Thyroid gland (tissue), 4 donors: ENCODE measurements around the gene POC1A. TPM values are rescaled to one million over a fixed set of nuclear protein-coding genes. Genes with fewer than 3 reads are reported as not detected.

Source experiments
- DNase-seq, 2 donors: peaks; one replicate each; pipeline ENCODE4 v3.0.0-alpha.2; 2019
- H3K27ac ChIP-seq, 3 donors: fragments of 200-600 bp; sonication (generic); 1 replicate in 2 of 3; 2 replicates in 1 of 3; pipeline ENCODE4 v1.5.1; 2016 to 2019; ENCODE audit warnings: mild to moderate bottlenecking in 1 of 3, moderate library complexity in 1 of 3
- H3K27me3 ChIP-seq: fragments of 200-600 bp; sonication (generic); one replicate; pipeline ENCODE4 v1.5.1; 2019
- H3K36me3 ChIP-seq, 2 donors: fragments of 200-600 bp; sonication (generic); one replicate each; pipeline ENCODE4 v1.5.1; 2016 to 2019
- H3K4me1 ChIP-seq, 2 donors: fragments of 200-600 bp; sonication (generic); one replicate each; pipeline ENCODE4 v1.5.1; 2017 to 2019
- H3K4me3 ChIP-seq, 3 donors: fragments of 200-600 bp; sonication (generic); replicated peaks in 1 of 3; 1 replicate in 2 of 3; 2 replicates in 1 of 3; pipeline ENCODE4 v1.5.1; 2016; ENCODE audit warnings: mild to moderate bottlenecking in 1 of 3
- H3K9me3 ChIP-seq: fragments of 200-600 bp; sonication (generic); one replicate; pipeline ENCODE4 v1.5.1; 2017
- CTCF ChIP-seq, 6 experiments: fragments of 200-600 bp in 3 of 6; fragments of 450-650 bp in 3 of 6; sonication (generic) in 3 of 6; IDR thresholded peaks; one replicate each; pipeline ENCODE4 v1.5.1; 2016 to 2019; ENCODE audit warnings: antibody characterized with exemption in 6 of 6, mild to moderate bottlenecking in 2 of 6, inconsistent platforms in 1 of 6, moderate library complexity in 1 of 6
- POLR2A ChIP-seq, 2 donors: fragments of 450-650 bp; IDR thresholded peaks; one replicate each; pipeline ENCODE4 v1.6.1; 2017; ENCODE audit warnings: antibody characterized with exemption in 2 of 2, mild to moderate bottlenecking in 2 of 2, moderate library complexity in 1 of 2
- WGBS, 2 donors: methylation state at CpG; one replicate each; pipeline ENCODE4 v1.1.5; 2017; 5-methylcytosine and 5-hydroxymethylcytosine counted together
- intact Hi-C: fragments of 100-400 bp; cut with DNase I; formaldehyde crosslinking; loops from one replicate; pipeline ENCODE4 v1.15.1; 2023
- total RNA-seq, 4 donors: library from RNA; depleted of rRNA; stranded (reverse); fragments of >200 nt; gene quantifications; one replicate each; pipeline ENCODE4 v1.2.3, GENCODE V29; 2016

Gene POC1A
- total RNA-seq, 4 donors from 2014 or later: 0.40 to 2.8 (median 1.5) TPM

GRCh38 chr3:52132930-52133329 is 21.3 kb downstream of the POC1A start:
- Histone ChIP-seq H3K4me3 (no peak overlapping the region), H3K27ac (no peak overlapping the region)

GRCh38 chr3:52132041-52132440 is 22.2 kb downstream of the POC1A start:
- DNase-seq: no peak
- Histone ChIP-seq H3K4me1 (peaks cover 0 to 15% of the 10 kb centered on the region in 2 donors), H3K27ac (no peak overlapping the region), H3K4me3 (no peak overlapping the region), H3K27me3 (no peaks in the 10 kb centered on the region), H3K9me3 (no peaks in the 10 kb centered on the region), H3K36me3 (no peaks in the 10 kb centered on the region)
- intact Hi-C loops: no loop called here
- TF ChIP-seq CTCF (IDR thresholded peaks at IDR 0.05): no peak
- TF ChIP-seq POLR2A (IDR thresholded peaks at IDR 0.05): no peak
- 78 to 94% methylated on average over 1 of the region's 1 CpG for WGBS, 2 donors

More at GRCh38 chr3:52132930-52133329, 21.3 kb downstream of the POC1A start:
- Histone ChIP-seq H3K27me3 (no peaks in the 10 kb centered on the region), H3K9me3 (no peaks in the 10 kb centered on the region), H3K36me3 (no peaks in the 10 kb centered on the region), H3K4me1 (peaks cover 0 to 14% of the 10 kb centered on the region in 2 donors)
- no peak for TF ChIP-seq POLR2A (IDR thresholded peaks at IDR 0.05)
- no peak for TF ChIP-seq CTCF (IDR thresholded peaks at IDR 0.05)
- intact Hi-C loops: no loop called here
- WGBS, 2 donors: 95 to 97% methylated on average over 8 of the region's 8 CpGs
- no peak for DNase-seq

GRCh38 chr3:52130966-52131622 is 23.1 kb downstream of the POC1A start:
- TF ChIP-seq CTCF (IDR thresholded peaks at IDR 0.05): no peak
- no peak for TF ChIP-seq POLR2A (IDR thresholded peaks at IDR 0.05)
- H3K27ac ChIP-seq: no peak overlapping the region
- peaks cover 0 to 8% of the 10 kb centered on the region in 2 donors for H3K4me1 ChIP-seq
- no peaks in the 10 kb centered on the region for H3K9me3 ChIP-seq
- H3K27me3 ChIP-seq: no peaks in the 10 kb centered on the region
- no peaks in the 10 kb centered on the region for H3K36me3 ChIP-seq
- WGBS, 2 donors: 89 to 95% methylated on average over 9 to 14 of the region's 14 CpGs
- DNase-seq: no peak
- intact Hi-C loops: no loop called here
- no peak overlapping the region for H3K4me3 ChIP-seq

GRCh38 chr3:52128118-52128683 is 26.0 kb downstream of the POC1A start:
- WGBS, 2 donors: 68 to 78% methylated on average over 7 of the region's 7 CpGs
- no peak overlapping the region for H3K27ac ChIP-seq
- intact Hi-C loops: no loop called here

More at GRCh38 chr3:52128118-52128683, 26.0 kb downstream of the POC1A start:
- DNase-seq: peak; percentile 43 to 48
- Histone ChIP-seq H3K27me3 (no peaks in the 10 kb centered on the region), H3K4me3 (no peak overlapping the region), H3K36me3 (no peaks in the 10 kb centered on the region), H3K4me1 (peaks cover 0 to 7% of the 10 kb centered on the region in 2 donors), H3K9me3 (no peaks in the 10 kb centered on the region)
- TF ChIP-seq POLR2A (IDR thresholded peaks at IDR 0.05) (no peak), CTCF (IDR thresholded peaks at IDR 0.05) (peak in 2 of 6 experiments; percentile 6 to 22)
